Activated CD4-positive, alpha-beta T cell treated with anti-CD3 and anti-CD28 coated beads, Interleukin-2, amount 50 U/mL, for 1 hour (primary cell): ENCODE results near the gene PROK1.
"Not testable (repeated sequence)": the region's sequence is repeated elsewhere in the genome, so short reads cannot be mapped to it uniquely, and the experiment has no call there.

Experiments used
- DNase-seq: peaks from one replicate; pipeline ENCODE4 v3.0.0-alpha.2; 2020

Gene PROK1

DNA sequence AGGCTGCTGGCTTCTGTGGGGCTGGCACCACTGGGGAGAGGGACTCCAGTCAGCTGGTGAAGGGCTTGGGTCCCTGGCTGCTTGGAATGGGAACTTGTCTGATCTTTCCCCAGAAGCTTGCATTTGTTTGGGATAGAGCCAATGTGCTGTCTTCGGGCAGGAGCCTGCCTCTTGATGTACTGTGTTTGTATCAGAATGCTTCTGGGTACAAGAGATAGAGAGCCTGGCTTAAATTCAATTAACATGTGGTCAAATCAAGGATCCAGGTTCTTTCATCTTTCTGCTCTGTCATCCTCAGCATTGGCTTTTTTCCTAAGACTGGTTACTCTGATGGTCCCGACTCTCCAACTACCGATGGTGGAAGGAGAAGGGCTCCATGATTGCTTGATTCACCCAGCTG lies 16.0 kb upstream of the PROK1 start:
- DNase-seq: no peak

DNA sequence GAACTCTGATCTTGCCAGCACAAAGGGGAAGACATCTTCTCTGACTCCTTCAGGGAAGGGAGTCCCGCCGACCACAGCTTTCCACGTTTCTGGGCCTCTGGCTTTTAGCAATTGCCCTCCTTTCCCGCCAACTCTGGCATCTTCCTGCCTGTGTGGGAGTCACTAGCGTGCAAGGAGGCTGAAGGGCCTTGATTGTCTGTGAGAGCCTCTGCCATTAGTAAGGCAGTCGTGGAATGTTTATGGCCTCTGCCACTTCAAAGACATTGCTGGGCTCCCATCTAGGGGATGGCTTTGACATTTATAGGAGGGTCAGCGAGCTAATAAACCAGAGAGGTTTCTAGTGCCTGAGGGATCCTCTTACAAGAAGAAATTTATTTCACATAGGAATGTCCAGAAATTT lies 14.3 kb upstream of the PROK1 start:
- no peak for DNase-seq

DNA sequence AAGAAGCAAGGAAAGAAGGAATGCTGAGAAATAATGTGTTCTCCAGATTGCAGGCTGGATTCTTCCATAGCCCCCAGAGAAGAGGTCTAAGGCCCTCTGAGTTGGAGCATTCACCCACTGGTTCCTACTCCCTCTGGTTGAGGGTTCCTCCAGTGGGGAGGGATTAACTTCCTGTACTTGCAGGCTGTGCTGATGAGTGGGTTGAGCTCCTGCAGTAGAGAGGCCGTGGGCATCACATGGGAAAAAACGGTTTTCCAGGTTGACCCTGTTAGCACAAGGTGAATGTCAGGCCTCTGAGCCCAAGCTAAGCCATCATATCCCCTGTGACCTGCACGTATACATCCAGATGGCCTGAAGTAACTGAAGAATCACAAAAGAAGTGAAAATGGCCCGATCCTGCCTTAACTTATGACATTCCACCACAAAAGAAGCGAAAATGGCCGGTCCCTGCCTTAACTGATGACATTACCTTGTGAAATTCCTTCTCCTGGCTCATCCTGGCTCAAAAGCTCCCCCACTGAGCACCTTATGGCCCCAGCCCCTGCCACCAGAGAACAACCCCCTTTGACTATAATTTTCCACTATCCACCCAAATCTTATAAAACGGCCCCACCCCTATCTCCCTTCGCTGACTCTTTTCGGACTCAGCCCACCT lies 13.2 kb upstream of the PROK1 start:
- DNase-seq: not testable (repeated sequence)

DNA sequence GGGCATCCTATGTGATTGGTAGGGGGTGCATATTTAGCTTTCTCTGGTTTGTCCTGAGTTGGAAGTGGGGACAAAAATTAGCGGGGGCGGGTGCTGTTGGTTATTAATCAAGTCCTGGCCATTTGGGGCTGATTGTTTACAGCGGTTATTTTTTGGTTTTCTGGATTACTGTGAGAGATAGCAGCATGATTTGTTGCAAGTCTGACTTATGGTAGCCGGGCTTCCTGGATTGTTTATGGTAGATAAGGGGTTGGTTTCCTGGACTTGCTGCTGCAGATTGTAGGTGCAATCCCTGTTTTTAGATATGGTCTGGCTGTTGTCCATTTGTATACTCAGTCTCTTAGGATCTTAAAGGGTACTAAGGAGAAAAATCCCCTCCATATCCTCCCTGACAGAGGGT lies 12.1 kb upstream of the PROK1 start:
- no peak for DNase-seq

DNA sequence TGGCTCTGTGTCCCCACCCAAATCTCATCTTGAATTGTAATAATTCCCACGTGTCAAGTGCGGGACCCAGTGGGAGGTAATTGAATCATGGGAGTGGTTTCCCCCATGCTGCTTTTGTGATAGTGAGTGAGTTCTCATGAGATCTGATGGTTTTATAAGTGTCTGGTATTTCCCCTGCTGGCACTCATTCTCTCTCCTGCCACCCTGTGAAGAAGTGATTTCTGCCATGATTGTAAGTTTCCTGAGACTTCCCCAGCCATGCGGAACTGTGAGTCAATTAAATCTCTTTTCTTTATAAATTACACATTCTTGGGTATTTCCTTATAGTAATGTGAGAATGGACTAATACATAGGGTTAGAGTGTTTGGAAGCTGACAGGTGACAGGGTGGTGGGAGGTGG lies 11.1 kb upstream of the PROK1 start:
- DNase-seq: not testable (repeated sequence)

DNA sequence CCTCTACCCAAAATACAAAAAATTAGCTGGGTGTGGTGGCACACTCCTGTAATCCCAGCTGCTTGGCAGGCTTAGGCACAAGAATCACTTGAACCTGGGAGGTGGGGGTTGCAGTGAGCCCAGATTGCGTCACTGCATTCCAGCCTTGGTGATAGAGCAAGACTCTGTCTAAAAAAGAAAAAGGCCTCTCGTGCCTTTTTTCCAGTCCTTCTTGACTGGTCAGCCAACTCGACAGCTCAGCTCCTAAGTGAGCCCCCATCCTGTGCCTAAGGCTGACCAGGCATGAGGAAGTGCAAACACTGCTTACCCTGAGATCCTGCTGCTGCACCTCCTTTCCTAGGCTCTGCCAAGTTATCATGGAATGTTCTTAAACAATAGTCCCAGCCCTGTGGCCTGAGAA lies 10.1 kb upstream of the PROK1 start:
- no peak for DNase-seq

DNA sequence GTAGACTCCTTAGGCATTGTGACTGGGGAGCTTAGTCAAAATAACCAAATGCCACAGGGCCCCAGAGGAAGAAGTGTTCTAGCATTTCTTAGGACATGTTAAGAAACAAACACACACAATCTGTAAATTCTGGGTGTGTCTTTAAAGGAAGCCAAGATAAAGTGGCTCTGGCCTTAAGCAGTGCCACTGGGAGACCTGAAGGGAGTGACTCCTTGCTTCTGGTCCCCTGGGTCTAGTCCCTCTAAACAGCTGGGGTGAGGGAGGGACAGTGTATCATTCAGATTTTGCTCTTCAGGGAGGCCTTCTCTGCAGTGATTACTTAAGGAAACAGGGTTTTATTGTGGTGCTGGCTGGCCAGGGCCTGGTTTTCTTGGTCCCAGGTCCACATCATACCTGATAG lies 9.1 kb upstream of the PROK1 start:
- no peak for DNase-seq

DNA sequence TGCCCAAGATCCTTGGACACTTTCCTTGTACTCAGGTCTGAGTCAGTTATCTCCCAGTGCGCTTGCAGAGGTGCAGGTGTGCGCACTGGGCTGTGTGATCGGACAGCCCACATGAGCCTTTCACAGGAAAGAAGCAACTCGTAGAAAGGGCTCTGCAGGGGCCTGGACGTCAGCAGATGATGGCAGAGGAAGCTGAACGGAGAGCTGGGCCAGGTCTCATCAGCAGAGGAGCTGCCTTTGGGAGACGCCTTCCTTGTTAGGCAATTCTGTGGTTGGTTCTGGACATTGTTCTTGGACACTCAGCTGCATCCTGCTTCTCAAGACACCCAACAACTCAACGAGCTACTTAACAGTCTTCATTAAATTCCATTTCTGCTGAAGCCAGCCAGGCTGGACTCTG lies 7.5 kb upstream of the PROK1 start:
- DNase-seq: no peak

DNA sequence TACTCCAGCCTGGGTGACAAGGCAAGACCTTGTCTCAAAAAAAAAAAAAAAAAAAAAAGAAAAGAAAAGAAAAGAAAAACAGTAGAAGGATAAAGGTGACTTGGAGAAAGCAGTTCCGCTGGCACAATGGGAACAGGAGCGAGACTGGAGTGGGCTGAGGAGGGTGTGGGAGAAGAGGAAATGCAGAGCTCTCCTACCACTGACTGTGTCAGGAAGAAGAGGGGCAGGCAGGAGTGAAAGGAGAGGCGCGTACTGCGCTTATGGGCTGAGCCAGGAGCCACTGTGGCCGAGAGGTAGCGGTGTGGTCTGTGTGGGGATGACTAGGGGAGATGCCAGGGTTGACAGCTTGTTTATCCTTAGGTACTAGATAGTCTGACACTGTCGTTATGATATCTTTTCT lies 6.4 kb upstream of the PROK1 start:
- DNase-seq: no peak

DNA sequence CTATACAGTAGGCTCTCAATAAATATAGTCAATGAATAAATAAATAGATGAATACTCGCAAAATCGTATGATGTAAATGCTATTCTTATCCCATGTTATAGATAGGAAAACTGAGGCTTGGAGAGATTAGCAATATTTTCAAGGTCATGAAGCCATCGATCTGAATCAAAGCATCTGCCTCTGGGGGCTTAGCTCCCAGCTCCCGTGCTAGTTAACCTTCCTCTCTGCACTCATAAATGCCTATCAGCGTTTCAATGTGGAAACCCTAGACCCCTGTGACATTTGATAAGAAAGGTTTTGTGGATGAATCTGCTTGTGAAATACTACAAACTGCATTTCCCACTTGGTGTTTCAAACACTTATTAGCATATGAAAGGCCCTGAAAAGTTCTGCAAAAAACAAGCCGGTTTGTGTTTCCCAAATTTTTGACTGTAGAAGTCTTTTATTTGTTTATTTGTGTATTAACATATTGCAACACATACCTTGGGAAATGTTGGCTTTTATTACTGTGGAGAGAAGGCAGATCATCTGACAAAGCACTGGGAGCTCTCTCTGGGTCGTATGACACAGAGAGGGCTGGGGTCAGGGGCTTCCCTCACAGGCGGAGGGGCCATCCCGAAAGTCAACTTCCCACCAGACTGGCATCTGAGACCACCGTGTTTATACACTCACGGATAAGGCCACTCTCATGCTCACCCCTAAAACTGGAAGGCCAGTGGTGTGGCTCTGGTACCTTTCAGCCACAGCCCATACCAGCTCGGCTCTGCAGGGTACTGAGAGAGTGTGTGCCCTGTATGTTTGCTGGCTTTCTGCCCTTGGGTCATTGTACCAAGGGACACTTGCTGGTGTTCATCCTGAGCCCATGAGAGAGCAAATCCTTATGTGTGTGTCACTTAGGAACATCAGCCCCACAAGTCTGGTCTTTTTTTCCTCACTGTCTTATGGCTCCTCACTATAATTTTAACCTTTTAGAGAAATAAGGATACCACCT lies 993 bp upstream of the PROK1 start:
- no peak for DNase-seq

DNA sequence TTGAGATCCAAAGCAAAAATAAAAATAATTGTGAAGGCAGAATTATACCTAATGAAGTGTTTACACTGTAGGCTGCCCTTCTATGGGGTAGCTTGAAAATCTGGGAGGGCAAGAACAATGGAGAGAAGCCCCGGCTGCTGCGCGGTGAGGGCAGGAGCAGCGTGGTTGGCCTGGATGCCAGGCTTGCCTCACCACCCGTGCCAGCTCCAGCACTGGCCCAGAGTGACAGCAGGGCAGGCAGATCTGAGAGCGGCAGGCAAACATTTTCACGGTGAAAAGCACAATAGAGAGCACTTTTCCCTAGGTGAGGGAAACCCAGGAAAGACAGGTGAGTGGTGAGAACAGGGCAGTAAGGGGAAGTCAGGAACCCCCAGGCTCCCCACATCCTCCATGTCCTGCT lies 1.4 kb downstream of the PROK1 start:
- no peak for DNase-seq

DNA sequence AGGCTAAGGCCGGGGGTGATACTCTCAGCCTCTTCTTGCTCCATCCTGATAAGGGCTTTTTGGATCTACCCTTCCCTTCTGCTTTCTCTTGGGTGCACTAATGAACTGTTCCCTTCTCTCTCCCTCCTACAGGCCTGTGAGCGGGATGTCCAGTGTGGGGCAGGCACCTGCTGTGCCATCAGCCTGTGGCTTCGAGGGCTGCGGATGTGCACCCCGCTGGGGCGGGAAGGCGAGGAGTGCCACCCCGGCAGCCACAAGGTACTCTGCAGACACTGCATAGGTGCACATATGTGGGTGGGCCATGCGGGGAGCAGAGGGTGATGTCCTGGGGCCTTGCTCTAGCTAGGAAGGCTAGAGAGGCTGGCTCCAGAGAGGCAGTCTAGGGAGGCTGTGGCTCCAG lies 2.9 kb downstream of the PROK1 start:
- DNase-seq: no peak

DNA sequence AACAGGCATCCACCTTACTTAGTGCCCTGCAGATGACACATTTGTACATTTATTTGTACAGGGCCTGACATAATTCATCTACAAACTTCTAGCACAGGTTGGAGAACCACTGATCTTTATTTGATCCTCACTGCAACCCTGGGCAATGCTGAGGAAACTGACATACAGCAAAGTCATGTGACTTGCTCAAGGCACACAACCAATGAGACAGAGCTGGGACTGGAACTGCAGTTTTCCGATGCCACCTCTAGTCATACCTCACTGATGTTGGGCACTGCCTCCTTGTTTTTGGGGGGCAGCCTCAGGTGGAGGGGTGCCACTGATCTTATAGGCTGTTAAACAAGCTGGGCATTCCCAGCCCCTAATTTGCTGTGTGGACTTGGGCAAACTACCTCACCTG lies 3.4 kb downstream of the PROK1 start:
- DNase-seq: no peak

DNA sequence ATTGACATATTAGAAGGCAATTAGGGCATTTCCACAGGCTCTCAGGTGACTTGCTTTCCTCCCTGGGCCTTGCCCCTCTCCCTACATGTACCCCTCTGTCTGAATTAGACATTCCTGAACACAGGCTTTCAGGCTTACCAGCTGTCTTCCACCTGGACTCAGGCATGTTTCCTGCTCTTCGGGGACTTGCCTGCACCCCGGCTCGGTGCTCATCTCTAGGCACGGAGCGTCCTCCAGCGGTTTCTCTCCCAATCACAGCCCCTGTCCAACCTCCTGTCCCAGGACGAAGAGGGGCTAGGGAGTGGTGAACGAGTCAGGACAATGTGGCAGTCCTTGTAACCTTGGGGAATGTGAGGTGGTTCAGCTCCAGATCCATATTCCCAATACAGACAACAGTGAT lies 4.2 kb downstream of the PROK1 start:
- DNase-seq: no peak

DNA sequence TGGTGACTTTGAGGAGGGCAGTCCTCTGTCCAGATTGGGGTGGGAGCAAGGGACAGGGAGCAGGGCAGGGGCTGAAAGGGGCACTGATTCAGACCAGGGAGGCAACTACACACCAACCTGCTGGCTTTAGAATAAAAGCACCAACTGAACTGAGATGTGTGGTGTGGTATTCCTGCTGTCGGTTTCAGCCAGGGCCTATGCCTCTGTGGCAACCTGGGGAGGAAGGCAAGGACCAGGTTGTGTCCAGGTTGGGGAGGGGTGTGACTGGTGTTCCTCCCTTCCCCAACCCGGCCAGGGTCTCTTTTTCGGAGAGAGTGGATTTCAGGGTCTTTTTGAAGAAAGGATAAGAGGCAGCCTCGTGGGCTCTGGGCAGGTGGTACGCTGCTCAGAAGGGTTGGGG lies 6.3 kb downstream of the PROK1 start:
- DNase-seq: no peak

DNA sequence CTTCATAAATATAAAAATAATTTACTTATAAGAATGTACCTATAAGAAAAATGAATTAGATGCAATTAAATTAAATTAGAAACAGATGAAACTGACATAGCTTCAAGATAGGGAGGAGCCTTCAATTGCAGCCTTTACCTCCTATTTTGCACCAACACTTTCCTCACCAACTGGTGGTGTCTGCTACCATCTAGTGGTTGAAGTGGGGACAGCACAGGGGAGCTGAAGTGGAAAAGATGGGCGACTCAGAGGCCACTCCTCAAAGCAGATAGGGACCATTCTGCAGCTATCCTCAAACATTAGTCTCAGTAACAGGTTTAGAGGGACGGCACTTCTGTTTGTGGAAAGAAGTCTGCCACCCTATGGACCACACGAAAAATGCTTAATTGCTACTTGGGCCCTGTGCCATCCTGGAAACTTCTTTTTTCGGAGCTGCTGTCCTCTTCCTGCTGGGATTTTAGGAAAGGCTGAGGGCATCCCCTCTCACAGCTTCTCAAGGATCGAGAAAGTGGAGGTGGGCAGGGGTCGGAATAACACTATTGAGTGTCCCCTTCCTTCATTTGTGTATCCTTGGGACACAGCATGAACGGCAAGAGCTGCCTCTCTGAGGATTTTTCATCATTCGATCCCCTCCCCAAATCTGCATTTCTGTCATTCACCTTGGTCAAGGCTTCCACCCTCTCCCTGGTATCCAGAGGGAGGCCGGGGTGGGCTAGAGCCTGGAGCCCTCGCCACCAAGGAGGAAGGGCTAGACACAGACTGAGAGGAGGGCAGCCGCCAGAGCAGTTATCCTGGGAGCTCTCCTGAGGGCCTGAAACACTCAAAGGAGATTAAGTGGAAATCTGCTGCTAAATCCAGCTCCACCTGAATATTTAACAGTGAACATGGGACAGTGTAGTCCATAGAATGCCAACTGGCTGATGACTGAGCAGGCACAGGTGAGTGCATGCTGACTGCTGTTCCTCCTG lies 9.6 kb downstream of the PROK1 start:
- DNase-seq: peak; percentile 85

DNA sequence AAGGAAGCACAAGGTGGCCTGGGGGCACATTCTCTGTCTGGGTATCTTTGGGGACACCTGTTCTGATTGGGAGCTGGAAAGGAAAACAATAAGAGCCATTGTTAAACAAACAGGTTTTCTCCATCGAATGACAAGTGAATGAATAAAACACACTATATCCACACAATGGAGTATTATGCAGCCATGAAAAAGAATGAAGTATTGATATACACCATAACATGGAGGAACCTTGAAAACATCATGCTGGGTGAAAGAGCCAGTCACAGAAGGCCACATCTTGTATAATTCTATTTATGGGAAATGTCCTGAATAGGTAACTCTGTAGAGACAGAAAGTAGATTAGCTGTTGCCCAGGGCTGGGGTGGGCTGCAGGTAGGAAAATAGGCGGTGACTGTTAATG lies 11.1 kb downstream of the PROK1 start:
- DNase-seq: no peak

DNA sequence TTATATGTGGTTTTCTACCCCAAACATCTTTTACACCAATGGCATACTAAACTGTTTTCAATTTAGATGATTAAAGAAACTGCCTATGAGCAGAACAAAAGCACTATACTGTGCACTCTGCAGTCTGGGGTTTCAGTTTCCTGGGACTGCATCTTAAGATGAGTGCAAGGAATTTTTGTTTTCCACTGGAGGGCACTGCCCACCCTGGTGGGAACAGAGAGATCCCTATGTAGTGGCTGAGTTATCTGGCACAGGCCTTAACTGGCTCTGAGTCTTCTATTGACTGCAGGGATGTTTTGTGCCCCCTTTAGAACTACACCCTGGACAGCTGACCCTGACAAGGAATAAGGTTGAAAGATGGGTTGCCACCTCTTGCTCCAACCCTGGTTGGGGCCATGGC lies 12.0 kb downstream of the PROK1 start:
- no peak for DNase-seq

DNA sequence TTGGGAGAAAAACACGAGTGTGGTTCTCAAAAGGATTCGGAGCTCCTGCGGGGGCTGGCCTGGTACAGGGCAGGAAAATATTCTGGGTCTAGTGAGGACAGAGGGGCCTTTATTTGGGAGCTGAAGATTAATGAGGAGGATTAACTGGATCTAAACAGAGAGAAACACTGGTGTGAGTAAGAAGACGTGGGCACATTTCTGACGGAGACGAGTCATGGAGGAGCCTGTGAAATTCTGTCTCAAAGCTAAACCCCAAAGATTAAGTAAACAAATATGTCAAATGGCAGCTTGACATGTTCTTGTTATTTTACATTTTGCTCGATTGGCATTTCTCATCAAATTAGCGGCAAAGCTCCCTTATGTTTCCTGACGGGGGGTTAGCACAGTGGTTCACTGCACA lies 12.8 kb downstream of the PROK1 start:
- DNase-seq: no peak

DNA sequence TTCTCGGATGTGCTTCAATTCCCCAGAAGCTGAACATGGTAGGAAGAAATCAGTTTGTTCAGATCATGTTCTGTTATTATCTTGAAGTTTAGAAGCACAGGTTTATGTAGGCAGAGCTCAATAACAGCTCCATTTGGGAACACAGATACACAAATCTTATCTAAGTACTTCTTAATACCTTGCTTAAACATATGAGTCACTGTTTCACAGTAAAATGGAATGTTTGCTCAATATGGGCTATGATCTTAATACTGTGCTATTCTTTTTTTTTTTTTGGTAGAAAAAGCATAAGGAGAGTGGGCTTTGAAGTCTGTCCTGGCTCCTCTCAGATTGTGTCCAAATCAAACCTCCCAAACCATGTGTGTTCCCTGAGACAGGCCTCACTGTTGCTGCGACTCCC lies 13.4 kb downstream of the PROK1 start:
- DNase-seq: no peak

DNA sequence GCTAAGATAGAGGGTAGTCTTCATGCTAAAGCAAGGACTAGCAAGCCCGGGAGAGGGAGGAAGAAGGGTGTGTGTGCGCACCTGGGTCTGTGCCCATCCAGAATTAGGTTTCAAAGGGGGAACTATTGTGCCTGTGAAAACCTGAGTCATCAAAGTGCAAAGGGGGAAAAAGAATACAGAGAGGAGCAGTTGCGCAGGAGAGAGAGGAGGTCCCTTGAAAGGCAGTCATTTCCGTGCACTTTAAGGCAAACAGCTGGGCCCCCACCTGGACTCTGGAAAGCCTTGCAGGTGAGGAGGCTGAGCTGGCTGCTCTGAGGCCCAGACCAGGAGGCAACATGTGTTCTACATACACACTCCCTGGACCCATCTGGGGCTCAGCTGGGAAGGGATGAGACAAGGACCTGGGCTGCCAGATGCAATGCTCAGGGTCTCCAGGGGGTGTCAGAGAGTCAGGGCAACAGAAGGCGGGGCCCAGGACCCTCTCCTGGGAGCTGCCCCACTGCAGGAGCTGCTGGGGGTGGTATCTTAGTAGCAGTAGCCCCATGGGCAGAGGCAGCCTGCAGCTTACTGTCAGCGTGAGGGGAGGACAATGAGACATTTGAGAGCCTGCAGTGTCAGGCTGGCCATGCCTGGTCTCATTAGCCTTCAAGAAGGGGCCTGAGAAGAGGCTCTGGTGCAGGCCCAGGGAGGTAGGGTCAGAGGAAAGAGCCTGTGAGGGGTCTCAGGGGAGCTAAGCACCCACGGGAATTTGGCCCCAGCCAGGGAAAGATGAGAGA lies 14.3 kb downstream of the PROK1 start:
- no peak for DNase-seq

DNA sequence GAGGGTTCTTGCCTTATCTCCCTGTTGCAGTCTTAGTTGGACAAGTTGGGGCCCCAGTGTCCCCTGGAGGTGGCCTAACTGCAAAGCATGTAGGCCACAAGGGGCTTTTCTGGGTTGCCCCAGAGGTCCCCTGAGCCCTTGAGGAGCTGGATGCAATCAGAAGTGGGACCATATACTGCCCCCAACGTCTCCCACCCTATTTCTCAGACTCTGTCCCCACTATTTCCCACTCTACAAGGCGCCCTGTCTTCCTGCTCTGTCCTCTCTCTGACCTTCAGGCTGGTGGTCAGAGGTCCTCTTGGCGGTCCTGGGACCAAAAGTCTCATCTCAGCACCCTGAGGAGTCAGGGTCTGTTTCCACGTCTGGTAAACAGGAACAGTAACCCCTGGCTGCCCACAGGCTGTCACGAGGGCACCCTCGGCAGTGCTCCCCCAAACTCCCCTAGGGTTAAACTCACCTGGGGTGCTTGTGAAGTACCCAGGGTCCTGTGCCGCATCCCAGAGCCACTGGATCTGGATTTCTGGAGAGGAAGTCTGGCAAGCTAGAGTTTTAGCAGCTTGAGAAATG lies 14.9 kb downstream of the PROK1 start:
- no peak for DNase-seq
